ENCODE data around the gene SPPL3.

- TF ChIP-seq EZH2 (IDR thresholded peaks at IDR 0.05) (no peak), POLR2AphosphoS5 (IDR thresholded peaks at IDR 0.05; ENCODE audit: borderline replicate concordance, low read depth, low read length) (no peak)
Measured at GRCh38 chr12:120733574-120733973, 170.6 kb downstream of the SPPL3 start.

Measured in SK-N-MC (cell line).